ENCODE data around the gene SPESP1. TPM values are rescaled to one million over a fixed set of nuclear protein-coding genes. Genes with fewer than 3 reads are reported as not detected.

The SPESP1 gene
- total and polyA plus RNA-seq, 9 of the 15 experiments (the other 6 are each of a cell fraction or from before 2014, with no cell fraction given): not detected

DNA sequence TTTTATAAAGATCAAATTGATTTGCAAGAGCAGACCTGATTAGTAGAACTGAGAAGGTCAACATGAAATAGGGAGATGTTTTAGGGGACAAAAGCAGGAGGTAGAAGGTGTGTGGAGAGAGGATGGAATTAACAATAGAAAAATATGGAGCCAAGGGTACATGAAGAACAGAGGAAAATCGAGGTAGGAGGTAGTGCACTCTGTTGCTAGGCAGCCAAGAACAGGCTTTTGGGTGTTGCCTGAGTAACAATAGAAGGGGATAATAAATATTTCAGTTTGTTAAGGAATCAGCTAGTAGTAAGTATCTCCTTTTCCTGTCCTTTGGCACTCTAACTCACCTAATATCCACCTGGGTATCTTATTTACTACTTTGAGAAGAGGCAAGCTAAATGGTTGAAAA, 9.2 kb downstream of the SPESP1 start:
- WGBS (ENCODE audit: insufficient coverage, low coverage, missing lambda C conversion rate): 6% methylated on average over 1 of the region's 1 CpG
- H3K4me3 ChIP-seq: no peak overlapping the region
- in situ Hi-C loops (cut with MboI): no loop called here
- no peak overlapping the region for H3K4me2 ChIP-seq (ENCODE audit: insufficient read depth, low read length)
- H3K9ac ChIP-seq (ENCODE audit: insufficient read depth in 1 of 2, low read depth in 2 of 2, low read length in 2 of 2): no peak overlapping the region
- no peaks in the 10 kb centered on the region for H3K36me3 ChIP-seq (ENCODE audit: control insufficient read depth, insufficient read depth, low read length)
- intact Hi-C loops (cut with micrococcal nuclease): no loop called here
- ChIA-PET CTCF (ENCODE audit: low intra/inter-chr PET ratio) (interaction anchor here (0.6 kb wide), 1 partner anchor 132 kb away, joined by 4 read pairs; no protein-coding TSS in a partner anchor), POLR2A (interaction anchor here (1.1 kb wide), 1 partner anchor 76 kb away, joined by 3 read pairs; no protein-coding TSS in a partner anchor)
- no peaks in the 10 kb centered on the region for H3K27me3 ChIP-seq (ENCODE audit: control insufficient read depth in 2 of 2, insufficient read depth in 2 of 2, low read length in 2 of 2)
- DNase-seq (ENCODE audit: extremely low read depth in 1 of 4, low spot score in 3 of 4) (no peak), ATAC-seq (no peak), FAIRE-seq (no peak)
- H3K9me3 ChIP-seq (replicated peaks; ENCODE audit: control insufficient read depth, insufficient read depth, low read depth, low read length): no peaks in the 10 kb centered on the region
- H3K27ac ChIP-seq (ENCODE audit: extremely low read depth, low read depth, low read length): no peak overlapping the region
- no peaks in the 10 kb centered on the region for H3K79me2 ChIP-seq (ENCODE audit: control insufficient read depth, insufficient read depth, low read length)
- no TSS peak for BruUV-seq (replicated peaks)
- no peaks in the 10 kb centered on the region for H4K20me1 ChIP-seq (replicated peaks; ENCODE audit: control insufficient read depth, insufficient read depth, low read length)
- H3K9me1 ChIP-seq (ENCODE audit: control insufficient read depth, insufficient read depth, low read length): no peaks in the 10 kb centered on the region
- no peaks in the 10 kb centered on the region for H3K4me1 ChIP-seq (replicated peaks in 1 of 2; ENCODE audit: control insufficient read depth in 2 of 2, insufficient read depth in 2 of 2, low read length in 2 of 2)
- H2AFZ ChIP-seq (ENCODE audit: low read depth, low read length): no peak overlapping the region
- TF ChIP-seq, protein P1, sequence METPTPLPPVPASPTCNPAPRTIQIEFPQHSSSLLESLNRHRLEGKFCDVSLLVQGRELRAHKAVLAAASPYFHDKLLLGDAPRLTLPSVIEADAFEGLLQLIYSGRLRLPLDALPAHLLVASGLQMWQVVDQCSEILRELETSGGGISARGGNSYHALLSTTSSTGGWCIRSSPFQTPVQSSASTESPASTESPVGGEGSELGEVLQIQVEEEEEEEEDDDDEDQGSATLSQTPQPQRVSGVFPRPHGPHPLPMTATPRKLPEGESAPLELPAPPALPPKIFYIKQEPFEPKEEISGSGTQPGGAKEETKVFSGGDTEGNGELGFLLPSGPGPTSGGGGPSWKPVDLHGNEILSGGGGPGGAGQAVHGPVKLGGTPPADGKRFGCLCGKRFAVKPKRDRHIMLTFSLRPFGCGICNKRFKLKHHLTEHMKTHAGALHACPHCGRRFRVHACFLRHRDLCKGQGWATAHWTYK (CRISPR knock-in tag; IDR thresholded peaks at IDR 0.05): no peak
- peak; percentile 28; the same call in 1 of the 2 replicates for TF ChIP-seq RFX1 (IDR thresholded peaks at IDR 0.05)

DNA sequence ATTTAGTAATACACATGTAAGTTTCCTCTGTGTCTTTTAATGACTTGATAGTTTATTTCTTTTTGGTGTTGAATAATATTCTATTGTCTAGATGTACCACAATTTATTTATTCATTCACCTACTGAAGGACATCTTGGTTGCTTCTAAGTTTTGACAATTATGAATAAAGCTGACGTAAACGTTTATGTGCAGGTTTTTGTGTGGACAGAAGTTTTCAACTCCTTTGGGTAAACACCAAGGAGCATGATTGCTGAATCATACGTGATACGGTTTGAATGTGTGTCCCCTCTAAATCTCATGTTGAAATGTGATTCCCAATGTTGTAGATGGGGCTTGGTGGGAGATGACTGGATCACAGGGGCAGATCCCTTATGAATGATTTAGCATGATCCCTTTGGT, 21.5 kb downstream of the SPESP1 start:
- Histone ChIP-seq H3K27me3 (ENCODE audit: control insufficient read depth in 2 of 2, insufficient read depth in 2 of 2, low read length in 2 of 2) (no peaks in the 10 kb centered on the region; a peak in 2 of 5 replicates), H3K9ac (ENCODE audit: insufficient read depth in 1 of 2, low read depth in 2 of 2, low read length in 2 of 2) (no peak overlapping the region), H3K27ac (ENCODE audit: extremely low read depth, low read depth, low read length) (no peak overlapping the region), H2AFZ (ENCODE audit: low read depth, low read length) (peak overlapping the region; percentile 60; the same call in 1 of the 2 replicates), H3K79me2 (ENCODE audit: control insufficient read depth, insufficient read depth, low read length) (no peaks in the 10 kb centered on the region), H4K20me1 (replicated peaks; ENCODE audit: control insufficient read depth, insufficient read depth, low read length) (no peaks in the 10 kb centered on the region), H3K4me1 (replicated peaks in 1 of 2; ENCODE audit: control insufficient read depth in 2 of 2, insufficient read depth in 2 of 2, low read length in 2 of 2) (no peaks in the 10 kb centered on the region; a peak in 1 of 5 replicates), H3K9me3 (replicated peaks; ENCODE audit: control insufficient read depth, insufficient read depth, low read depth, low read length) (no peaks in the 10 kb centered on the region), H3K36me3 (ENCODE audit: control insufficient read depth, insufficient read depth, low read length) (no peaks in the 10 kb centered on the region), H3K4me2 (ENCODE audit: insufficient read depth, low read length) (no peak overlapping the region), H3K4me3 (no peak overlapping the region), H3K9me1 (ENCODE audit: control insufficient read depth, insufficient read depth, low read length) (no peaks in the 10 kb centered on the region)
- CTCF ChIA-PET (ENCODE audit: low intra/inter-chr PET ratio): no interaction called here
- ATAC-seq (no peak), DNase-seq (ENCODE audit: extremely low read depth in 1 of 4, low spot score in 3 of 4) (no peak), FAIRE-seq (no peak)
- POLR2A ChIA-PET: no interaction called here
- in situ Hi-C loops (cut with MboI) (no loop called here), intact Hi-C loops (cut with micrococcal nuclease) (no loop called here)
- 14% methylated on average over 4 of the region's 4 CpGs for WGBS (ENCODE audit: insufficient coverage, low coverage, missing lambda C conversion rate)
- peak; percentile 29 for TF ChIP-seq MAFF (IDR thresholded peaks at IDR 0.05; ENCODE audit: low read length)
- no peak for TF ChIP-seq GTF2A2 (tag; IDR thresholded peaks at IDR 0.05)
- TF ChIP-seq ZNF316 (IDR thresholded peaks at IDR 0.05): peak; percentile 76
- TF ChIP-seq C11orf30 (IDR thresholded peaks at IDR 0.05; ENCODE audit: low read depth): peak; percentile 54
- TF ChIP-seq DMBX1 (CRISPR knock-in tag; IDR thresholded peaks at IDR 0.05; ENCODE audit: borderline replicate concordance): no peak
- peak; percentile 59; the same call in 1 of the 2 replicates for TF ChIP-seq MAFG (tag; conservative IDR thresholded peaks at IDR 0.05)
- TF ChIP-seq, protein P2, sequence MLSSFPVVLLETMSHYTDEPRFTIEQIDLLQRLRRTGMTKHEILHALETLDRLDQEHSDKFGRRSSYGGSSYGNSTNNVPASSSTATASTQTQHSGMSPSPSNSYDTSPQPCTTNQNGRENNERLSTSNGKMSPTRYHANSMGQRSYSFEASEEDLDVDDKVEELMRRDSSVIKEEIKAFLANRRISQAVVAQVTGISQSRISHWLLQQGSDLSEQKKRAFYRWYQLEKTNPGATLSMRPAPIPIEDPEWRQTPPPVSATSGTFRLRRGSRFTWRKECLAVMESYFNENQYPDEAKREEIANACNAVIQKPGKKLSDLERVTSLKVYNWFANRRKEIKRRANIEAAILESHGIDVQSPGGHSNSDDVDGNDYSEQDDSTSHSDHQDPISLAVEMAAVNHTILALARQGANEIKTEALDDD (IDR thresholded peaks at IDR 0.05): no peak
- TF ChIP-seq NFE2 (IDR thresholded peaks at IDR 0.05; ENCODE audit: low read depth): peak; percentile 41; the same call in 1 of the 2 replicates
- no TSS peak for BruUV-seq (replicated peaks)

Data from K562 (cell line).